ENCODE results near the gene OR3A3. TPM values are rescaled to one million over a fixed set of nuclear protein-coding genes. Genes with fewer than 3 reads are reported as not detected.

Gene OR3A3
- total and polyA plus RNA-seq, 2 of the 8 experiments (the other 6 are each of a cell fraction or from before 2014, with no cell fraction given) = not detected

GRCh38 chr17:3472137-3472536 lies 61.0 kb downstream of the OR3A3 start:
- WGBS, 2 experiments (ENCODE audit: extremely low coverage in 1 of 2, insufficient coverage in 1 of 2, insufficient read length in 1 of 2, insufficient replicate concordance in 2 of 2, low coverage in 1 of 2, low lambda C conversion rate in 2 of 2, missing lambda C conversion rate in 1 of 2) = 89% methylated on average over 21 of the region's 21 CpGs; no CpG with 5 or more reads in 1 of the 2 experiments
- TF ChIP-seq BRCA1 (IDR thresholded peaks at IDR 0.05; ENCODE audit: low read depth, low read length) (no peak), PHF8 (conservative IDR thresholded peaks at IDR 0.05; ENCODE audit: low read depth, low read length) (no peak), ATF2 (IDR thresholded peaks at IDR 0.05; ENCODE audit: low read length) (no peak), ATF3 (IDR thresholded peaks at IDR 0.05; ENCODE audit: insufficient read depth, low read depth, low read length) (no peak), EZH2 (IDR thresholded peaks at IDR 0.05; ENCODE audit: low read depth, low read length, severe bottlenecking) (no peak), SIX5 (IDR thresholded peaks at IDR 0.05; ENCODE audit: low read depth, low read length) (no peak), BCL11A (IDR thresholded peaks at IDR 0.05; ENCODE audit: low read depth in 2 of 2, low read length in 2 of 2) (no peak), E2F6 (IDR thresholded peaks at IDR 0.05) (no peak), RFX5 (IDR thresholded peaks at IDR 0.05; ENCODE audit: borderline replicate concordance, low read depth, low read length) (no peak), KDM4A (IDR thresholded peaks at IDR 0.05; ENCODE audit: low read depth, low read length, severe bottlenecking) (no peak), EGR1 (IDR thresholded peaks at IDR 0.05; ENCODE audit: borderline replicate concordance, low read depth, low read length) (no peak)

More at GRCh38 chr17:3472137-3472536, 61.0 kb downstream of the OR3A3 start:
- FAIRE-seq = no peak
- no peak overlapping the region for H2BK20ac ChIP-seq (ENCODE audit: low read length)
- H3K27me3 ChIP-seq (replicated peaks in 1 of 4; ENCODE audit: control insufficient read depth in 3 of 4, extremely low read depth in 1 of 4, insufficient read depth in 3 of 4, low read length in 3 of 4) = no peaks in the 10 kb centered on the region
- no peaks in the 10 kb centered on the region for H4K20me1 ChIP-seq (replicated peaks in 1 of 2; ENCODE audit: control insufficient read depth in 1 of 2, insufficient read depth in 2 of 2, low read length in 2 of 2)
- no peaks in the 10 kb centered on the region for H3K79me1 ChIP-seq (ENCODE audit: low read depth, low read length)
- no peak overlapping the region for H3K56ac ChIP-seq (replicated peaks; ENCODE audit: insufficient read length, low read depth, low read length)
- 0 out of 2 replicates have a peak overlapping the region, but pooled peaks have one; percentile 49 for H2AFZ ChIP-seq (ENCODE audit: low read length)
- peak overlapping the region; percentile 70 for H4K91ac ChIP-seq (replicated peaks; ENCODE audit: insufficient read length, low read length)
- H3K36me3 ChIP-seq (ENCODE audit: control insufficient read depth in 2 of 4, insufficient read depth in 4 of 4, low read length in 3 of 4) = no peaks in the 10 kb centered on the region
- no peak overlapping the region for H2BK120ac ChIP-seq (replicated peaks; ENCODE audit: low read depth, low read length)
- no peak for DNase-seq (ENCODE audit: low read depth in 1 of 2, low spot score in 2 of 2)
- no peak overlapping the region for H3K4me2 ChIP-seq (ENCODE audit: insufficient read depth in 1 of 2, low read depth in 2 of 2, low read length in 2 of 2)
- H2BK5ac ChIP-seq (ENCODE audit: low read depth, low read length) = 0 out of 2 replicates have a peak overlapping the region, but pooled peaks have one; percentile 5
- H3K4me1 ChIP-seq (replicated peaks in 1 of 4; ENCODE audit: control insufficient read depth in 3 of 4, insufficient read depth in 4 of 4, low read length in 3 of 4) = peaks cover 0 to 5% (median 0%) of the 10 kb centered on the region in 4 experiments; a peak in 1 of 7 replicates
- no peak overlapping the region for H3K18ac ChIP-seq (ENCODE audit: extremely low read depth, low read length)
- no peaks in the 10 kb centered on the region for H3K79me2 ChIP-seq (ENCODE audit: control insufficient read depth in 1 of 2, insufficient read depth in 2 of 2, low read length in 2 of 2)
- H3K9ac ChIP-seq (replicated peaks in 1 of 4; ENCODE audit: extremely low read depth in 1 of 4, low read depth in 3 of 4, low read length in 3 of 4) = no peak overlapping the region
- no peak overlapping the region for H3K4me3 ChIP-seq (ENCODE audit: extremely low read depth in 1 of 4, insufficient read depth in 2 of 4, low read depth in 3 of 4, low read length in 4 of 4)
- no peak overlapping the region for H3K23ac ChIP-seq (ENCODE audit: insufficient read length)
- H2AK5ac ChIP-seq (ENCODE audit: low read depth, low read length) = no peak overlapping the region
- no peak overlapping the region for H3K14ac ChIP-seq (ENCODE audit: insufficient read length)
- H3K9me3 ChIP-seq (ENCODE audit: insufficient read depth in 2 of 2, low read depth in 1 of 2, low read length in 1 of 2) = no peaks in the 10 kb centered on the region
- H4K5ac ChIP-seq (ENCODE audit: insufficient read length, low read depth, low read length) = no peak overlapping the region
- no peak overlapping the region for H3K27ac ChIP-seq (ENCODE audit: low read depth, low read length)
- peak overlapping the region; percentile 38; the same call in 1 of the 2 replicates for H4K8ac ChIP-seq (ENCODE audit: extremely low read depth, insufficient read depth, low read length)
- H3K23me2 ChIP-seq (ENCODE audit: low read depth, low read length) = no peaks in the 10 kb centered on the region
- H2BK15ac ChIP-seq (ENCODE audit: low read length) = no peak overlapping the region
- ChIA-PET POLR2A (ENCODE audit: partially characterized antibody) (no interaction called here), CTCF (ENCODE audit: partially characterized antibody) (interaction anchor here (0.6 kb wide), 1 partner anchor 427 kb away, joined by 3 read pairs; no protein-coding TSS in a partner anchor)
- H2BK12ac ChIP-seq (ENCODE audit: low read depth, low read length) = no peak overlapping the region
- H3K4ac ChIP-seq (replicated peaks; ENCODE audit: insufficient read length, low read depth, low read length) = no peak overlapping the region
